ENCODE data around the gene ULBP2. TPM values are rescaled to one million over a fixed set of nuclear protein-coding genes. Genes with fewer than 3 reads are reported as not detected.
A peak's percentile ranks its signal among the peaks of the same experiment; 100 is the strongest.

Gene ULBP2, protein sequence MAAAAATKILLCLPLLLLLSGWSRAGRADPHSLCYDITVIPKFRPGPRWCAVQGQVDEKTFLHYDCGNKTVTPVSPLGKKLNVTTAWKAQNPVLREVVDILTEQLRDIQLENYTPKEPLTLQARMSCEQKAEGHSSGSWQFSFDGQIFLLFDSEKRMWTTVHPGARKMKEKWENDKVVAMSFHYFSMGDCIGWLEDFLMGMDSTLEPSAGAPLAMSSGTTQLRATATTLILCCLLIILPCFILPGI
- 1 to 10 TPM in 2 of 3 donors, under 1 TPM in 1; 0.98 to 2.4 (median 2.4) TPM for total RNA-seq
- 0.50 TPM for total RNA-seq (2013)

DNA sequence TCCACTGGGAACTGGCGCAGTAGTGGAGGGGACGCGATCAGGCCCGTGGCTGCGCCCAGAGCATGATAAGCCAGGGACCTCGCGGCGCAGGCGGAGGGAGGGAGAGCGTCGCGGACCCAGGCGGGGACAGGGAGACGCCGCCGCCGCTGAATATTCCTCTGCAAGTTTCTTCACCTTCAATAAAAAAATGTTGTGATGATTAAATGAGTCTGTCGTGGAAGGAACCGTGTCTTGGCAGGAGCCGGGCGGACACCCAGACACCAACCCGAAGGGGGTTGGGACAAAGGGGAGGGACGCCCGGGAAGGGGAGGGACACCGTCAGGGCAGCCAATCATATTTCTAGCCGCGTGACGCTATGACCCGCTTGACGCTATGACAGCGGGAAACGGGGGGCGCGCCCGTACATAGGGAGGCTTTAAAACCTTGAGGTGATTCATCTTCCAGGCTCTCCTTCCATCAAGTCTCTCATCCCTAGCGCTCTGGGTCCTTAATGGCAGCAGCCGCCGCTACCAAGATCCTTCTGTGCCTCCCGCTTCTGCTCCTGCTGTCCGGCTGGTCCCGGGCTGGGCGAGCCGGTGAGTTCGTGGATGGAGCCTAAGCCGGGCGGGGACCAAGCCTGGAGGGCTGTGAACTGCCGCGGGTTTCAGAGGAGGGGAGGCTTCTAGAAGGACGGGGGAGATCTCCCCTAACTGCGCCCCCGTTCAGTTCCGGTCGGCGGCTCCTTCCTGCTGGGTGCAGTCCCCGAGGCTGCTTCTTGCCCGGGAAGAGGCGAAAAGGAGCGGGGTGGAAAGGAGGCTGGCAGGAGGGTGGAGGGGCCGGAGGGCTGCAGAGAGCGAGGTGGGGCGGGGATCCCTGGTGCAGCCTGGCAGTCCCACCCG lies at the start of gene ULBP2:
Gene ULBP2, plus strand, starts transcription at position 432 of the 878 bp plus-strand sequence. Its CDS starts 59 bp downstream, at position 491.
- Mint-ChIP-seq H3K4me3 (peak within 1 kb of the TSS; percentile 98), H3K36me3 (no peaks in the 10 kb centered on the region), H3K27ac (peak within 1 kb of the TSS; percentile 86 to 89), H3K9me3 (no peaks in the 10 kb centered on the region), H3K27me3 (ENCODE audit: low read depth in 2 of 2) (peaks cover 35 to 39% of the 10 kb centered on the region in 2 donors), H3K4me1 (peaks cover 13 to 31% of the 10 kb centered on the region in 2 donors)
- no peak within 1 kb of the TSS for H3K27ac ChIP-seq (ENCODE audit: low read length)
- TF ChIP-seq, protein P1, sequence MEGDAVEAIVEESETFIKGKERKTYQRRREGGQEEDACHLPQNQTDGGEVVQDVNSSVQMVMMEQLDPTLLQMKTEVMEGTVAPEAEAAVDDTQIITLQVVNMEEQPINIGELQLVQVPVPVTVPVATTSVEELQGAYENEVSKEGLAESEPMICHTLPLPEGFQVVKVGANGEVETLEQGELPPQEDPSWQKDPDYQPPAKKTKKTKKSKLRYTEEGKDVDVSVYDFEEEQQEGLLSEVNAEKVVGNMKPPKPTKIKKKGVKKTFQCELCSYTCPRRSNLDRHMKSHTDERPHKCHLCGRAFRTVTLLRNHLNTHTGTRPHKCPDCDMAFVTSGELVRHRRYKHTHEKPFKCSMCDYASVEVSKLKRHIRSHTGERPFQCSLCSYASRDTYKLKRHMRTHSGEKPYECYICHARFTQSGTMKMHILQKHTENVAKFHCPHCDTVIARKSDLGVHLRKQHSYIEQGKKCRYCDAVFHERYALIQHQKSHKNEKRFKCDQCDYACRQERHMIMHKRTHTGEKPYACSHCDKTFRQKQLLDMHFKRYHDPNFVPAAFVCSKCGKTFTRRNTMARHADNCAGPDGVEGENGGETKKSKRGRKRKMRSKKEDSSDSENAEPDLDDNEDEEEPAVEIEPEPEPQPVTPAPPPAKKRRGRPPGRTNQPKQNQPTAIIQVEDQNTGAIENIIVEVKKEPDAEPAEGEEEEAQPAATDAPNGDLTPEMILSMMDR (IDR thresholded peaks at IDR 0.05), result no peak
- no peaks in the 10 kb centered on the region for H3K36me3 ChIP-seq (ENCODE audit: control insufficient read depth, insufficient read depth, low read length)
- no peaks in the 10 kb centered on the region for H3K9me3 ChIP-seq (ENCODE audit: control insufficient read depth, insufficient read depth, low read length)
- DNase-seq (peak; percentile 91 to 97), ATAC-seq (peak; percentile 87 to 96 (median 87))
- H3K4me1 ChIP-seq (ENCODE audit: control insufficient read depth, insufficient read depth, low read length), result peaks cover 38% of the 10 kb centered on the region
- intact Hi-C loops (cut with micrococcal nuclease), result loop anchor here (2.0 kb wide), 2 partner anchors 21 to 63 kb away; partner anchors contain the start of gene ULBP1
- H3K27me3 ChIP-seq (ENCODE audit: control insufficient read depth, insufficient read depth, low read length), result peaks cover 42% of the 10 kb centered on the region
- H3K4me3 ChIP-seq (ENCODE audit: low read length), result peak within 1 kb of the TSS; percentile 61
- WGBS (ENCODE audit: insufficient coverage), result under 1% methylated on average over 58 of the region's 62 CpGs

DNA sequence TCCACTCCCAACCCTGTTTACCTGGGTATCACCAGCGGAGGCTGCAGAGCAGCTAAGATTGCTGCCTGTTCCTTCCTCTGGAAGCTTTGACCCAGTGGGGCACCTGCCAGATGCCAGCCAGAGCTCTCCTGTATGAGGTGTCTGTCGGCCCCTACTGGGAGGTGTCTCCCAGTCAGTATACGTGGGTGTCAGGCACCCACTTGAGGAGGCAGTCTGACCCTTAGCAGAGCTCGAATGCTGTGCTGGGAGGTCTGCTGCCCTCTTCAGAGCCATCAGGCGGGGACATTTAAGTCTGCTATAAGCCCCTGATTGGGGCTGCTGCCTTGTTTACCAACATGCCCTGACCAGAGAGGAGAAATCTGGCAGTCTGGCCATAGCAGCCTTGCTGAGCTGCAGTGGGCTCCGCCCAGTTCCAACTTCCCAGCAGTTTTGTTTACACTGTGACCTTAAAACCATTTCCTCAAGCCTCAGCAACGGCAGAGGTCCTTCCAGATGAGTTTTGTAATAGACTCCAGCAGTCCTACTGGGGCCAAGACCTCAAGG lies 46.7 kb upstream of the ULBP2 start:
- H3K9me3 Mint-ChIP-seq, result no peaks in the 10 kb centered on the region
- H3K27me3 ChIP-seq (ENCODE audit: control insufficient read depth, insufficient read depth, low read length), result no peaks in the 10 kb centered on the region
- DNase-seq, result no peak
- intact Hi-C loops (cut with micrococcal nuclease), result no loop called here
- no peaks in the 10 kb centered on the region for H3K9me3 ChIP-seq (ENCODE audit: control insufficient read depth, insufficient read depth, low read length)
- no peaks in the 10 kb centered on the region for H3K4me1 ChIP-seq (ENCODE audit: control insufficient read depth, insufficient read depth, low read length)
- WGBS (ENCODE audit: insufficient coverage), result 77% methylated on average over 7 of the region's 7 CpGs
- no peak overlapping the region for H3K4me3 ChIP-seq (ENCODE audit: low read length)
- H3K4me1 Mint-ChIP-seq, result peaks cover 0 to 6% of the 10 kb centered on the region in 2 donors
- H3K36me3 Mint-ChIP-seq, result no peaks in the 10 kb centered on the region
- H3K27me3 Mint-ChIP-seq (ENCODE audit: low read depth in 2 of 2), result peaks cover 12 to 23% of the 10 kb centered on the region in 2 donors
- no peak overlapping the region for H3K27ac ChIP-seq (ENCODE audit: low read length)
- H3K27ac Mint-ChIP-seq, result no peak overlapping the region
- H3K36me3 ChIP-seq (ENCODE audit: control insufficient read depth, insufficient read depth, low read length), result no peaks in the 10 kb centered on the region
- H3K4me3 Mint-ChIP-seq, result no peak overlapping the region
- TF ChIP-seq, protein P1 (IDR thresholded peaks at IDR 0.05), result no peak
- ATAC-seq, result no peak

DNA sequence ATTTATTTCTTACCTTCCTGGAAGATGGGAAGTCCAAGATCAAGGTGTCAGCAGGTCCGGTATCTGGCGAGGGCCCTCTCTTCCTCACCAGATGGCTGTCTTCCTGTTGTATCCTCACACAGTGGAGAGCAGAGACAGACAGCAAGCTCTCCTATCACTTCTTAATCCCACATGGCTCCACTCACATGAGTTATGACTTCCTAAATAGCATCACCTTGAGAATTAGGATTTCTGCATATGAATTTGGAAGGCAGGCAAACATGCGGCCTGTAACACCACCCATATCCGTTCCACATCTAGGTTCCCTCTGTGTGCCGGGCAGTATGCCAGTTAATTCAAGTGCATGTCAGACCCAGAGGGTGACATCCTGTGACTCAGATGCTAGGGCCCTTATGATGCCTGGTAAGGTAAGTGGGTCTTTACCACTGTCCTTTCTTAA lies 46.0 kb upstream of the ULBP2 start:
- no peaks in the 10 kb centered on the region for H3K4me1 ChIP-seq (ENCODE audit: control insufficient read depth, insufficient read depth, low read length)
- WGBS (ENCODE audit: insufficient coverage), result 46% methylated on average over 5 of the region's 5 CpGs
- no peaks in the 10 kb centered on the region for H3K9me3 Mint-ChIP-seq
- no peaks in the 10 kb centered on the region for H3K27me3 ChIP-seq (ENCODE audit: control insufficient read depth, insufficient read depth, low read length)
- DNase-seq (peak in 1 of 2 donors; percentile 66), ATAC-seq (peak in 1 of 3 donors; percentile 30)
- no peaks in the 10 kb centered on the region for H3K9me3 ChIP-seq (ENCODE audit: control insufficient read depth, insufficient read depth, low read length)
- TF ChIP-seq, protein P1 (IDR thresholded peaks at IDR 0.05), result no peak
- H3K27me3 Mint-ChIP-seq (ENCODE audit: low read depth in 2 of 2), result peaks cover 12 to 23% of the 10 kb centered on the region in 2 donors
- peaks cover 0 to 6% of the 10 kb centered on the region in 2 donors for H3K4me1 Mint-ChIP-seq
- H3K27ac ChIP-seq (ENCODE audit: low read length), result no peak overlapping the region
- no peaks in the 10 kb centered on the region for H3K36me3 Mint-ChIP-seq
- intact Hi-C loops (cut with micrococcal nuclease), result no loop called here
- H3K4me3 Mint-ChIP-seq, result no peak overlapping the region
- H3K4me3 ChIP-seq (ENCODE audit: low read length), result no peak overlapping the region
- H3K27ac Mint-ChIP-seq, result no peak overlapping the region
- H3K36me3 ChIP-seq (ENCODE audit: control insufficient read depth, insufficient read depth, low read length), result no peaks in the 10 kb centered on the region
